Inflammatory macrophage (primary cell): ENCODE measurements around the gene KCNH2.

Experiments
- DNase-seq, 2 donors: peaks; one replicate each; pipeline ENCODE4 v3.0.0-alpha.2; 2020 to 2022

The KCNH2 gene

DNA sequence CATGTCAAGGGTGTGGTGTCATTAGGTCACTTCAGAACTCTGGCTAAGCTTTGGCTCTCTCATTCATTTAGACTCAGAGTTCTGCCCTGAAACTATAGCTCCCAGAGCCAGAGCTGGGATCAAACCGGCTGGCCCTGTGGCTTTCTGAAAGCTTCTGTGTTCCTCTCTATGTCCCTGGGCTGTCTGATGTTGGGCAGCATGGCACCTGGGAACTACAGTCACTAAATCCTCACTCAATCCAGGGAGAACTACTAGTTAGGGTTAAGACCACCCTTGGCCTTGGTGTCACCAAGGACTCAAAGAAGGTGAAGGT is 32.9 kb upstream of the KCNH2 start:
- DNase-seq: peak; percentile 36 to 69

GRCh38 chr7:151010307-151011096 is 32.4 kb upstream of the KCNH2 start:
- DNase-seq: peak; percentile 60 to 66

GRCh38 chr7:151010037-151010306 is 31.9 kb upstream of the KCNH2 start:
- no peak for DNase-seq

DNA sequence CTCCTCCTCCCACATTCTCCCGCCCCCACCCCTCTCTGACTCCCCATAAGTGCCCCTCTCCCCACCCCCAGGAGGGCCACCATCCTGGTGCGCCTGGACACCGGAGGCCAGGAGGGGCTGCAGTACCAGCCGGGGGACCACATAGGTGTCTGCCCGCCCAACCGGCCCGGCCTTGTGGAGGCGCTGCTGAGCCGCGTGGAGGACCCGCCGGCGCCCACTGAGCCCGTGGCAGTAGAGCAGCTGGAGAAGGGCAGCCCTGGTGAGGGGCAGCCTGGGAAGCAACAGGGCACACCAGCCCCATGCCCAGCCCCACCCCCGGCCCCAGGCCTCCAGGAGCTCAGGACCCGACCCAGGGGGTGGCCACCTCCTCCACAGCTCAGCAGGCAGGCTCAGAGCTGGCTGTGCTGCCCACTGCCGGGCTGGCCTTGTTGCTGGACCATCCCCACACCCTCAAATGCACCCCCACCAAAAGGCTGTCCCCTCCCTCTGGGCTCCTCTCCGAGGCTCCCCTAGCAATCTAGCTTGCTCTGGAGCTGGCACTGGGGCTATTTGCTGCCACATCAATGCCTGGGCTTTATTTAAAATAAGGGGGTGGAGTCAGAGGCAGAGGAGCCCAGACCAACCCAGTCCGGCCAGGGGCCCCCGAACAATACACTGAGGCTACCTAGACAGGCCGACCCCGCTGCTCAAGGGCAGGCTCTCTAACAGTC is 31.4 kb upstream of the KCNH2 start:
- no peak for DNase-seq

GRCh38 chr7:151008511-151009323 is 30.6 kb upstream of the KCNH2 start:
- peak; percentile 46 to 57 for DNase-seq

- no peak for DNase-seq
Observed at GRCh38 chr7:151008143-151008510, 30.0 kb upstream of the KCNH2 start.

GRCh38 chr7:151007469-151007898 is 29.4 kb upstream of the KCNH2 start:
- no peak for DNase-seq

DNA sequence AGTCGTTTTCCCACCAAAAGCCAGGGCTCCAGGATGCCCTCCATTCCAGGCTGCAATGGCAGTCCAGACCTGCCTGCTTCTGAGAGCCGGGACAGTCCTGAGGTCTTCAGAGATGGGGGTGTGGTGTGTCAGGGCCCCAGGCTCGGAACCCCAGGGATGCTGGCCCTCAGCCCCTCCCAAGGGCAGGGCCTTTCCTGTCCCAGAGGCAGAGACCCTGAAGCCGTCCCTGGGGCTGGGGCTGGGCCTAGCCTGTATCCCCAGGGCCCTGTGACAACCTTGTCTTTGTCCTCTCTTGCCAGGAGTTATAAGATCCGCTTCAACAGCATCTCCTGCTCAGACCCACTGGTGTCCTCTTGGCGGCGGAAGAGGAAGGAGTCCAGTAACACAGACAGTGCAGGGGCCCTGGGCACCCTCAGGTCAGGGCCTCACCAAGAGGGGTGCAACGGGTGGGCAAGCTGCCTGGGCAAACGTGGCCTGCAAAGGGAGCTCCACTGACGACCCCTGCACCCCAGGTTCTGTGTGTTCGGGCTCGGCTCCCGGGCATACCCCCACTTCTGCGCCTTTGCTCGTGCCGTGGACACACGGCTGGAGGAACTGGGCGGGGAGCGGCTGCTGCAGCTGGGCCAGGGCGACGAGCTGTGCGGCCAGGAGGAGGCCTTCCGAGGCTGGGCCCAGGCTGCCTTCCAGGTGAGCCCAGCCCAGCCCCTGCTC is 28.6 kb upstream of the KCNH2 start:
- no peak for DNase-seq

- DNase-seq: no peak
Observed at GRCh38 chr7:151005566-151005965, 27.4 kb upstream of the KCNH2 start.

DNA sequence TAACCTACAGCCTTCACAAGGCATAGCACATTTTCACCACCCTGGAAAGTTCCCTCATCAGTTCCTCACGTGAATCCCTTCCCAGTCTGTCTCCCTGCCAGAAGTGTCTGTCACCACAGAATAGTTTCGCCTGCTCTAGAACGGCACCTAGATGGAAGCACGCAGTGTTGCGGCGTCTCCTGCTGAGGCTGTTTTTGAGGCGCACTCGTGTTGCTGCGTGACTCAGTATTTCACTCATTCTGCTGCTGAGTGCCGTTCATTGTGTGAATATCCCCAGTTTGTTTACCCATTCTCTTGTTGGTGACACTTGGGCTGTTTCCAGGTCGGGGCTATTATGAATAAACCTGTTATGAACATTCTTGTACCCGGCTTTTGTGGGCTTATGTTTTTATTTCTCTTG is 25.5 kb upstream of the KCNH2 start:
- no peak for DNase-seq

DNA sequence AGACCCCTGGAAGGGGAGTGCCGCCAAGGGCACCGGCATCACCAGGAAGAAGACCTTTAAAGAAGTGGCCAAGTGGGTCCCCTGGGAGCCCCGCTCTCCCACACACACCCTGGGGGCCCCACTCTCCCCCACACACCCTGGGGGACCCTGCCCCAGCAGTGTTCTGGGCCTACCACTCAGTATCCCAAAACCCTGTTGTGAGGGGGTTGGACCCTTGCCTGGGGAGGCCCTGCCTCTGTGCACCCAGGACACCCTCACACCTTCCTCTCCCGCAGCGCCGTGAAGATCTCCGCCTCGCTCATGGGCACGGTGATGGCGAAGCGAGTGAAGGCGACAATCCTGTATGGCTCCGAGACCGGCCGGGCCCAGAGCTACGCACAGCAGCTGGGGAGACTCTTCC is 23.4 kb upstream of the KCNH2 start:
- DNase-seq: no peak

GRCh38 chr7:151000897-151001495 is 22.9 kb upstream of the KCNH2 start:
- DNase-seq: no peak

DNA sequence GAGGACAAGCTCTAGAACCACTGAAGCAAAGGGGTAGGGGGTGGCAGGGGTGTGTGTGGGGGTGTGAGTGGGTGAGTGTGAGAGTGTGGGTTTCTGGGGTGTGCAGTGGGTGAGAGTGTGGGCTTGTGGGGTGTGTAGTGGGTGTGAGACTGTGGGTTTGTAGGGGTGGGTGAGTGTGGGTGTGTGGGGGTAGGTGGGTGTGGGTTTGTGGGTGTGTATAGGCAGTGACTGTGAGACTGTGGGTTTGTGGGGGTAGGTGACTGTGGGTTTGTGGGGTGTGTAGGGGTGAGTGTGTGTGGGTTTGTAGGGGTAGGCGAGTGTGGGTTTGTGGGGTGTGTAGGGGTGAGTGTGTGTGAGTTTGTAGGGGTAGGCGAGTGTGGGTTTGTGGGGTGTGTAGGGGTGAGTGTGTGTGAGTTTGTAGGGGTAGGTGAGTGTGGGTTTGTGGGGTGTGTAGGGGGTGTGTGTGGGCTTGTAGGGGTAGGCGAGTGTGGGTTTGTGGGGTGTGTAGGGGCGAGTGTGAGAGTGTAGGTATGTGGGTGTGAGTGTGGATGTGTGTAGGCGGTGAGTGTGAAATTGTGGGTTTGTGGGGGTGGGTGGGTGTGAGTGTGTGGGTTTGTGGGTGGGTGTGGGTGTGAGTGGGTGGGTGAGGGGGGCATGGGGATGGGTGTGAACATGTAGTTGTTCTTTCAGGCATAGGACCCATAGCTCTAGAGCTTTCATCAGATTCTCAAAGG is 21.5 kb upstream of the KCNH2 start:
- DNase-seq: no peak

GRCh38 chr7:150999001-150999400 is 20.9 kb upstream of the KCNH2 start:
- DNase-seq: no peak

GRCh38 chr7:150998341-150998740 is 20.2 kb upstream of the KCNH2 start:
- no peak for DNase-seq

DNA sequence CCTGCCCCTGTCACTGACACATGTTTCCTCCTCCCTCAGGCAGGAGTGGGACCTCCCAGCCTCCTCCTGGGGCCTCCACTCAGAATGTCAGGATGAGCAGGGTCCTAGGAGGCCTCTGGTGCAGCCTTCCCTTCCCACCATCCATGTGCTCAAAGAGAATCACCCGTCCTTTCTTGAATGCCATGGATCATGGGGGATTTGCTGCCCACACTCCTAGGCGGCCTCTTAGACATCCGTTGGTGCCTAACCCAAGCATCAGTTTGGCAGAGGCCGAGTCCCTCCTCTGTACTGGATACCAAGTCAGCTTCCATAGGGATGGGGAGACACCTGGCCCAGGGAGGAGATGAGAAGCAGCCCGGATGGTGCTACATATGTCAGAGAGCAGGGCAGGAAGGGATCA is 19.7 kb upstream of the KCNH2 start:
- no peak for DNase-seq

DNA sequence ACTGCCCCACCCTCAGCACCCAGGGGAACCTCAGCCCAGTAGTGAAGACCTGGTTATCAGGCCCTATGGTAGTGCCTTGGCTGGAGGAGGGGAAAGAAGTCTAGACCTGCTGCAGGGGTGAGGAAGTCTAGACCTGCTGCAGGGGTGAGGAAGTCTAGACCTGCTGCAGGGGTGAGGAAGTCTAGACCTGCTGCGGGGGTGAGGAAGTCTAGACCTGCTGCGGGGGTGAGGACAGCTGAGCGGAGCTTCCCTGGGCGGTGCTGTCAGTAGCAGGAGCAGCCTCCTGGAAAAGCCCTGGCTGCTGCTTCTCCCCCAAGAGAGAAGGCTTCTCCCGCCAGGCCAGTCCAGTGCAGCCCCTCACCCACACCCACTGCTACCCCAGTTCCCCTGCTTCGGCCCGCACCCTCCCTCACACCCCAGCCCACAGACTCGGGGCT is 19.0 kb upstream of the KCNH2 start:
- peak in 1 of 2 donors; percentile 26 for DNase-seq

- peak; percentile 5 to 44 for DNase-seq
Observed at GRCh38 chr7:150996376-150997074, 18.4 kb upstream of the KCNH2 start.

- DNase-seq: no peak
Observed at GRCh38 chr7:150994838-150995510, 16.9 kb upstream of the KCNH2 start.

- DNase-seq: peak; percentile 52 to 63
Observed at GRCh38 chr7:150994141-150994837, 16.2 kb upstream of the KCNH2 start.
